Inflammatory macrophage (primary cell): ENCODE results near the gene FAM118A.
"Not testable (repeated sequence)": the region's sequence is repeated elsewhere in the genome, so short reads cannot be mapped to it uniquely, and the experiment has no call there.

Source experiments
- DNase-seq, 2 donors: peaks; one replicate each; pipeline ENCODE4 v3.0.0-alpha.2; 2020 to 2022

FAM118A gene

GRCh38 chr22:45284705-45285262 lies 24.9 kb upstream of the FAM118A start, which contains the start of gene UPK3A:
Gene UPK3A, plus strand, starts transcription at chr22:45284949. Its CDS starts 65 bp downstream, at chr22:45285014.
- peak in 1 of 2 donors; percentile 25 for DNase-seq

GRCh38 chr22:45285263-45286058 lies 24.3 kb upstream of the FAM118A start:
- DNase-seq: peak; percentile 17 to 35

GRCh38 chr22:45286854-45287551 lies 22.7 kb upstream of the FAM118A start:
- no peak for DNase-seq

- DNase-seq: peak; percentile 26 to 55
Measured at GRCh38 chr22:45290410-45290936, 19.3 kb upstream of the FAM118A start.

- DNase-seq: no peak
Measured at GRCh38 chr22:45291061-45291930, 18.4 kb upstream of the FAM118A start.

GRCh38 chr22:45291931-45292290 lies 17.8 kb upstream of the FAM118A start:
- peak; percentile 51 to 56 for DNase-seq

- peak in 1 of 2 donors; percentile 49 for DNase-seq
Measured at GRCh38 chr22:45292731-45293442, 16.8 kb upstream of the FAM118A start.

- DNase-seq: no peak
Measured at GRCh38 chr22:45294030-45294429, 15.7 kb upstream of the FAM118A start.

- DNase-seq: not testable (repeated sequence)
Measured at GRCh38 chr22:45295004-45295403, 14.7 kb upstream of the FAM118A start.

GRCh38 chr22:45295492-45295891 lies 14.2 kb upstream of the FAM118A start:
- DNase-seq: no peak

- peak; percentile 29 to 40 for DNase-seq
Measured at GRCh38 chr22:45296628-45297297, 13.0 kb upstream of the FAM118A start.

GRCh38 chr22:45298934-45299505 lies 10.7 kb upstream of the FAM118A start:
- no peak for DNase-seq

- no peak for DNase-seq
Measured at GRCh38 chr22:45302751-45303150, 7.0 kb upstream of the FAM118A start.

GRCh38 chr22:45303181-45303580 lies 6.6 kb upstream of the FAM118A start:
- DNase-seq: no peak

GRCh38 chr22:45304971-45305370 lies 4.8 kb upstream of the FAM118A start:
- DNase-seq: no peak

- DNase-seq: peak; percentile 41 to 50
Measured at GRCh38 chr22:45305456-45306075, 4.2 kb upstream of the FAM118A start.

- no peak for DNase-seq
Measured at GRCh38 chr22:45306139-45306538, 3.6 kb upstream of the FAM118A start.

GRCh38 chr22:45308391-45308956 lies 1.3 kb upstream of the FAM118A start:
- DNase-seq: peak; percentile 44 to 81

GRCh38 chr22:45308957-45309421 lies 745 bp upstream of the FAM118A start:
- DNase-seq: peak in 1 of 2 donors; percentile 33
